SK-MEL-5 (cell line): ENCODE data around the gene GRB10. TPM values are rescaled to one million over a fixed set of nuclear protein-coding genes. Genes with fewer than 3 reads are reported as not detected.

Experiments used
- DNase-seq: peaks from one replicate; pipeline ENCODE4 v3.0.0-alpha.2; 2016; ENCODE audit warnings: low read depth, low spot score
- in situ Hi-C: cut with HindIII; loops from 2 replicates; pipeline ENCODE4 v1.10.0; 2016; ENCODE audit warnings: low sequenced_read_pairs, high pct_unique_total_duplicates, low pct_unique_long_range_greater_than_20kb
- total RNA-seq: library from RNA; depleted of rRNA; stranded (reverse); fragments of >200 nt; shearing (Covaris generic); gene quantifications from 2 replicates; pipeline ENCODE4 v1.2.3, GENCODE V29; 2014

Gene GRB10
- total RNA-seq, 1 experiment from 2014 or later = 94.3 TPM

DNA sequence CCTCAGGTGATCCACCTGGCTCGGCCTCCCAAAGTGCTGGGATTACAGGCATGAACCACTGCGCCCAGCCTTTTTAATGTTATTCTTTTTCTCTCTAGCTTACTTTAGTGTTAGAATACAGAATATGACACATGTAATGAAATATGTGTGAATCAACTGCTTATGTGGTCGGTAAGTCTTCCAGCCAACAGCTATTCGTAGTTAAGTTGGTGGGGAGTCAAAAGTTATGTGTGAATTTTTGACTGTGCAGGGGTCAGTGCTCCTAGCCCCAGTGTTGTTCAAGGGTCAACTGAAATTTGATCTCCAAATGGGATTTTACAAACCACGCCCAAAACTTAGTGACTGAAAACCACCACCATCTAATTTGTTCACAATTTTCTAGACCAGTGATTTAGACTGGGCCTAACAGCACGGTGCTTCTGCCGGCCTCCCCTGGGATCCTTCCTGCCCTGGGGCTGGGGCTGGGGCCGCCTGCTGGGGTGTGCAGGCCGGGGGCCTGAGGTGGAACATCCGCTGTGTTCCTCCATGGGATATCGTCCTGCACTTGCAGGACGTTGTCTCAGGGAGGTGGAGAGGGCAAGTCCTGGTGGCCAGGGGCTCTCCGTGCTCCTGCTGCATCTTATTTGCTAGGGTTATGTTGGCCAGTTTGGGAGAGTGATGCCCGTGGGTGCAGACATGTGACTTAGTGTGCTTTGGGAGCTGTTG lies 24.5 kb upstream of the GRB10 start:
- in situ Hi-C loops = no loop called here

DNA sequence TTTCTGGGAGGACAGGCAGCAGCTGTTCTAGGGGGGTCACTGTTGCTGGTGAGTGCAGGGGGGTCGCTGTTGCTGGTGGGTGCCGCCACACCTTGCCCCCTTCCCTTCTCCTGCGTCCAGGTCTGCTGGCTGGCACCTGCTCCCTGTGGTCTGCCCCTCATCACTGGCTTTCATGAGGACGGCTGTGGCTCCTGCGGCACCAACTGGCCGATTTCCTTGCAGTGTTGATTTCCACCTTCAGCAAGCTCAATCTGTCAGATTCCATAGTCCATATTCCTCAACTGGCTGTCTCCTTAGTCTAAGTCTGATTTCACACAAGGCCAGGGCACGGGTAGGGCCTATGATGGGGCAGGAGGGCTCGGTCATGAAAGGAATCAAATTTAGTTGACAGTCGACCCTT lies 23.4 kb upstream of the GRB10 start:
- in situ Hi-C loops = no loop called here
- DNase-seq = no peak

More for the DNA sequence above, 24.5 kb upstream of the GRB10 start:
- no peak for DNase-seq

- peak; percentile 55 for DNase-seq
These were observed 22.9 kb upstream of the GRB10 start for GRCh38 chr7:50805447-50806125.

GRCh38 chr7:50803359-50804337 lies 21.0 kb upstream of the GRB10 start:
- in situ Hi-C loops = no loop called here
- DNase-seq = no peak

More at GRCh38 chr7:50805447-50806125, 22.9 kb upstream of the GRB10 start:
- in situ Hi-C loops = no loop called here

DNA sequence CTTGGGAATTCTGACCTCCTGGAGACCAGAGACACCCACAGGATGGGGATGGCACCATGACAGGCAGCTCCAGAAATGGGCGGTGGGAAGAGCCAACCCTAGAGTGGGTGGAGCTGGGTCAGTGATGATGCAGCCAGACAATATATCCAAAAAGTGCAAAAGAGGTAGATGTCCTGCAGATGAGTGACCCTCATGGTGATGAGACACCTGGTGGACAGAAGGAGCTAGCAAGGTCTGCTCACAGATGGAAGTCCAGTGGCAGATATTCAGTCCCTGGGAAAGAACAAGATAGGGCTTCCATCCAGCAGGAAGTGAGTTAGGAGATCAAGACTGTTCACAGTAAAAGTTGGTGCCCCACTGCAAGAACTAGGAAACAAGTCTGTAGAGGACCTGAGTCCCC lies 19.2 kb upstream of the GRB10 start:
- DNase-seq = peak; percentile 41
- in situ Hi-C loops = no loop called here

DNA sequence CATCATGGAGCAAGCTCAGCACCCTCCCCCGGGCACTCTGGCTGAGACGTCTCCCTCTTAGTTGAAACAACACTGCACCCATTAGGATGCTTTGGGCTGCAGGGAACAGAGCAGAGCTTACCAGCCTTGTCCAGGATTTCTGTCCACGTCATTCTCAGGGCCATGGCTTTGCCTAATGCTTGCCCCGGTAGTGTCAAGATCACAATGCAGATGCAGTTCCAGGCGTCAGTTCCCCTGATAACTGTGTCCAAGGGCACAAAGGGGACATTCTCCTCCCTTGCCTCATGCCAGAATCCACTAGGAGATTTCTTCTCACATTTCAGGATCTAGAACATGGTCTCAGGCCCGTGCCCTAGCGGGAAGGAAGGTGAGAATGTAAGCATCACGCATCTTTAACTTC lies 17.2 kb upstream of the GRB10 start:
- DNase-seq = no peak
- in situ Hi-C loops = no loop called here

- DNase-seq = no peak
- in situ Hi-C loops = no loop called here
These were observed 15.4 kb upstream of the GRB10 start for GRCh38 chr7:50798126-50798525.

GRCh38 chr7:50795831-50796230 lies 13.1 kb upstream of the GRB10 start:
- peak; percentile 54 for DNase-seq
- in situ Hi-C loops = no loop called here

GRCh38 chr7:50795253-50795652 lies 12.6 kb upstream of the GRB10 start:
- no peak for DNase-seq
- in situ Hi-C loops = no loop called here

- no peak for DNase-seq
- in situ Hi-C loops = no loop called here
These were observed 11.4 kb upstream of the GRB10 start for GRCh38 chr7:50793947-50794570.

GRCh38 chr7:50793120-50793946 lies 10.6 kb upstream of the GRB10 start:
- in situ Hi-C loops = no loop called here
- peak; percentile 78 for DNase-seq

- peak; percentile 48 for DNase-seq
- in situ Hi-C loops = no loop called here
These were observed 9.8 kb upstream of the GRB10 start for GRCh38 chr7:50792342-50793119.

GRCh38 chr7:50791938-50792341 lies 9.2 kb upstream of the GRB10 start:
- in situ Hi-C loops = no loop called here
- DNase-seq = peak; percentile 65

- in situ Hi-C loops = no loop called here
- DNase-seq = no peak
These were observed 8.8 kb upstream of the GRB10 start for GRCh38 chr7:50791363-50791937.

DNA sequence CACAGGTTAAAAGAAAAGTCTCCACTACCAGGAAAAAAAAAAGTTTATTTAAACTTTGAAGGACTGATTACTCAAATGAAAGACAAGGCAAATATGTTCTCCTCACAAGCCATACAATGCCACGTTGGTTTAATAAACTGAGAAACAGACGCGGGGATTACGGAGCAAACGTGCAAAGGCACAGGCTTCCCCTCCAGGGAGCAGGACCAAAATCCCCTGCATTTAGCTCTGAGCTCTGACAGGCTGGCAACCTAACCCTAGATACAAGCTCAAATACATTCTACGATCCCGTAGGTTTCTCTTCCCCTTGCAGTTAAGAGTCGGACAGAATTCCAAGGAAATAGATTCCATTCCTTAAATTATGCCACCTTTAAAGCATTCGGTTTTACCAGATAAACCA lies 7.7 kb upstream of the GRB10 start:
- in situ Hi-C loops = no loop called here

GRCh38 chr7:50788382-50788781 lies 5.7 kb upstream of the GRB10 start:
- no peak for DNase-seq
- in situ Hi-C loops = no loop called here

More for the DNA sequence above, 7.7 kb upstream of the GRB10 start:
- no peak for DNase-seq
